HepG2 (cell line): ENCODE data around the gene JTB. TPM values are rescaled to one million over a fixed set of nuclear protein-coding genes. Genes with fewer than 3 reads are reported as not detected.
A peak's percentile ranks its signal among the peaks of the same experiment; 100 is the strongest.

Experiments
- ARID3A ChIP-seq: IDR thresholded peaks from 2 replicates; pipeline ENCODE4 v1.6.1; 2012; ENCODE audit warnings: low read depth, low read length, improper control_type of control experiment
- CBX2 ChIP-seq, 2 experiments: fragments of 200-600 bp in 1 of 2; sonication (generic); formaldehyde crosslinking in 1 of 2; IDR thresholded peaks; 2 replicates each; pipeline versions ENCODE4 v1.7.0 to v1.8.1; 2018 to 2022; ENCODE audit warnings: low read depth in 2 of 2, low read length in 1 of 2, mild to moderate bottlenecking in 1 of 2, missing genetic modification reagents in 1 of 2
- DNMT1 ChIP-seq: sonication (generic); formaldehyde crosslinking; IDR thresholded peaks from 2 replicates; pipeline ENCODE4 v1.5.1; 2020; ENCODE audit warnings: mild to moderate bottlenecking, missing genetic modification reagents
- GLI4 ChIP-seq: sonication (generic); formaldehyde crosslinking; IDR thresholded peaks from 2 replicates; pipeline ENCODE4 v1.5.1; 2020; ENCODE audit warnings: missing genetic modification reagents, mild to moderate bottlenecking, moderate library complexity, borderline replicate concordance
- HBP1 ChIP-seq: IDR thresholded peaks from 2 replicates; pipeline ENCODE4 v1.6.1; 2016; ENCODE audit warnings: low read depth, control low read depth
- HOMEZ ChIP-seq: IDR thresholded peaks from 2 replicates; pipeline ENCODE4 v1.6.1; 2016; ENCODE audit warnings: low read depth
- KLF16 ChIP-seq, 2 experiments: sonication (generic) in 1 of 2; formaldehyde crosslinking in 1 of 2; IDR thresholded peaks; 2 replicates each; pipeline versions ENCODE4 v1.6.1 to v1.8.0; 2016 to 2023; ENCODE audit warnings: missing genetic modification reagents in 2 of 2, missing compliant biosample characterization in 1 of 2
- MLX ChIP-seq: IDR thresholded peaks from 2 replicates; pipeline ENCODE4 v1.6.1; 2016
- MYC ChIP-seq: sonication (generic); formaldehyde crosslinking; IDR thresholded peaks from 2 replicates; pipeline ENCODE4 v1.9.0; 2021; ENCODE audit warnings: missing genetic modification reagents, borderline replicate concordance
- RORA ChIP-seq: sonication (generic); formaldehyde crosslinking; IDR thresholded peaks from 2 replicates; pipeline ENCODE4 v1.5.0; 2020; ENCODE audit warnings: mild to moderate bottlenecking, missing genetic modification reagents, moderate library complexity
- SNAI1 ChIP-seq: sonication (generic); formaldehyde crosslinking; IDR thresholded peaks from 2 replicates; pipeline ENCODE4 v1.5.0; 2020; ENCODE audit warnings: mild to moderate bottlenecking, missing genetic modification reagents, borderline replicate concordance
- SUZ12 ChIP-seq: fragments of 150-350 bp; IDR thresholded peaks from 2 replicates; pipeline ENCODE4 v1.6.1; 2014; ENCODE audit warnings: low read depth, low read length
- TAF1 ChIP-seq: sonication (generic); formaldehyde crosslinking; IDR thresholded peaks from 2 replicates; pipeline ENCODE4 v1.4.0; 2020; ENCODE audit warnings: missing genetic modification reagents
- ZMYM3 ChIP-seq: sonication (generic); formaldehyde crosslinking; IDR thresholded peaks from 2 replicates; pipeline ENCODE4 v1.5.1; 2020; ENCODE audit warnings: mild to moderate bottlenecking, missing genetic modification reagents
- ZMYM4 ChIP-seq: sonication (generic); formaldehyde crosslinking; IDR thresholded peaks from 2 replicates; pipeline ENCODE4 v1.8.1; 2023; ENCODE audit warnings: mild to moderate bottlenecking, missing genetic modification reagents
- ZNF263 ChIP-seq: sonication (generic); formaldehyde crosslinking; IDR thresholded peaks from 2 replicates; pipeline ENCODE4 v1.4.0; 2020; ENCODE audit warnings: missing genetic modification reagents
- ZNF326 ChIP-seq: sonication (generic); formaldehyde crosslinking; IDR thresholded peaks from 2 replicates; pipeline ENCODE4 v1.4.0; 2020; ENCODE audit warnings: missing genetic modification reagents, borderline replicate concordance
- ZNF329 ChIP-seq: sonication (generic); formaldehyde crosslinking; IDR thresholded peaks from 2 replicates; pipeline ENCODE4 v1.9.0; 2021; ENCODE audit warnings: low read depth, mild to moderate bottlenecking, missing genetic modification reagents
- ZNF362 ChIP-seq: sonication (generic); formaldehyde crosslinking; IDR thresholded peaks from 2 replicates; pipeline ENCODE4 v1.4.0; 2020; ENCODE audit warnings: missing genetic modification reagents, mild to moderate bottlenecking, borderline replicate concordance
- ZNF484 ChIP-seq: sonication (generic); formaldehyde crosslinking; IDR thresholded peaks from 2 replicates; pipeline ENCODE4 v1.5.1; 2020; ENCODE audit warnings: mild to moderate bottlenecking, low read depth, missing genetic modification reagents, borderline replicate concordance
- ZNF780A ChIP-seq: sonication (generic); formaldehyde crosslinking; IDR thresholded peaks from 2 replicates; pipeline ENCODE4 v1.8.0; 2022; ENCODE audit warnings: mild to moderate bottlenecking, missing genetic modification reagents, moderate library complexity
- ZNF83 ChIP-seq: sonication (generic); formaldehyde crosslinking; IDR thresholded peaks from 2 replicates; pipeline ENCODE4 v1.4.0; 2020; ENCODE audit warnings: missing genetic modification reagents, mild to moderate bottlenecking, borderline replicate concordance
- polyA plus RNA-seq, 8 experiments: library from polyadenylated mRNA; depleted of rRNA in 3 of 8; stranded (reverse) in 7 of 8; unstranded in 1 of 8; fragments of >200 nt; fragmentation: Illumina TruSeq in 4 of 8; extraction: Trizol in 4 of 8; gene quantifications; 2 replicates each; pipeline versions ENCODE4 v1.2.1 to v1.2.3, GENCODE V29; 2011 to 2016; ENCODE audit warnings: low read depth in 4 of 8, missing spikeins in 1 of 8, mixed read lengths in 1 of 8; ENCODE audit not compliant: insufficient read depth in 1 of 8
- total RNA-seq, 5 experiments: library from RNA; depleted of rRNA; stranded (reverse); fragments of >200 nt; fragmentation: Illumina TruSeq; extraction: Trizol; gene quantifications; 2 replicates each; pipeline ENCODE4 v1.2.3, GENCODE V29; 2016; ENCODE audit warnings: low read depth in 1 of 5

Gene JTB
- total and polyA plus RNA-seq, 2 of the 13 experiments (the other 11 are each of a cell fraction or from before 2014, with no cell fraction given): 96.7 to 99.2 TPM

- TF ChIP-seq ZMYM4 (CRISPR knock-in tag): peak; percentile 20; the same call in 1 of the 2 replicates
- TF ChIP-seq KLF16 (CRISPR knock-in tag; IDR thresholded peaks at IDR 0.05): peak in 1 of 2 experiments; percentile 76; a peak in 1 of 4 replicates
- TF ChIP-seq ARID3A: 0 out of 2 replicates have a peak, but pooled peaks have one; percentile 9
- TF ChIP-seq MYC (CRISPR knock-in tag): peak; percentile 74
- 0 out of 2 replicates have a peak, but pooled peaks have one; percentile 29 for TF ChIP-seq MLX
- peak; percentile 90 for TF ChIP-seq ZMYM3 (CRISPR knock-in tag)
- TF ChIP-seq HBP1 (CRISPR knock-in tag): peak; percentile 50; the same call in 1 of the 2 replicates
- TF ChIP-seq HOMEZ (CRISPR knock-in tag): no peak
- no peak for TF ChIP-seq RORA (CRISPR knock-in tag)
- TF ChIP-seq ZNF83: peak; percentile 77; the same call in 1 of the 2 replicates
- no peak for TF ChIP-seq CBX2 (IDR thresholded peaks at IDR 0.05; ENCODE audit: low read depth, low read length)
- TF ChIP-seq CBX2 (CRISPR knock-in tag; IDR thresholded peaks at IDR 0.05; ENCODE audit: low read depth): no peak; the same call in 1 of the 2 replicates
- TF ChIP-seq GLI4 (CRISPR knock-in tag): no peak
- TF ChIP-seq ZNF329 (CRISPR knock-in tag): no peak; the same call in 1 of the 2 replicates
- no peak for TF ChIP-seq ZNF326 (CRISPR knock-in tag)
- peak; percentile 90 for TF ChIP-seq ZNF362 (CRISPR knock-in tag)
- peak; percentile 57 for TF ChIP-seq ZNF263
- TF ChIP-seq SUZ12: no peak
- TF ChIP-seq ZNF484 (CRISPR knock-in tag): no peak
- no peak for TF ChIP-seq SNAI1 (CRISPR knock-in tag)
- TF ChIP-seq TAF1: peak; percentile 95
- TF ChIP-seq ZNF780A (CRISPR knock-in tag): no peak
- peak; percentile 52; the same call in 1 of the 2 replicates for TF ChIP-seq DNMT1 (CRISPR knock-in tag)
These were observed 10.1 kb downstream of the JTB start, which contains the start of gene CREB3L4 (continued) for GRCh38 chr1:153967107-153967999.
